Retina (tissue), 1 donor: ENCODE measurements around the gene TSPEAR.
"Not testable (repeated sequence)": the region's sequence is repeated elsewhere in the genome, so short reads cannot be mapped to it uniquely, and the experiment has no call there.

Experiments used
- DNase-seq: peaks from one replicate; pipeline ENCODE4 v3.0.0-alpha.2; 2016

The TSPEAR gene

DNA sequence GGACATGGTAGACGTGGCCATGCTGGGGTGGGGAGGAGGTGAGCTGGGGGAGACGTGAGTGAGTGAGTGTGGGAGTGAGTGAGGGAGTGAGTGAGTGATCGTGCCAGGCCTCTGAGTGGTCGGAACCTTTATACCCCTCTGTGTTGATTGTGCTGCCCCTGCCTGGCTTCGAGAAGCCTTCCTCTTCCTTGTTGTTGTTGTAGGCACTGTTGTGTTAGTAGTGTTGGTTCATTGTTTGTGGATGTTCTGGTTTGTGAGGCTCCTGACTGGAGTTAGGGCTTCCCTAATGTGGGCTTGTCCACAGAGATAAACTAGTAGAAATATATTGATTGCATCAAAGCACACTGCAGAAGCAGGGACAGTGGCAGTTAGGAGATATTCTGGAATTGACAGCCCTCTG, 152.7 kb downstream of the TSPEAR start, which contains the start of gene KRTAP10-3:
Gene KRTAP10-3 (minus strand): TSS at position 101 of the 400 bp plus-strand sequence. CDS start 80 bp downstream, at position 21.
- no peak for DNase-seq

DNA sequence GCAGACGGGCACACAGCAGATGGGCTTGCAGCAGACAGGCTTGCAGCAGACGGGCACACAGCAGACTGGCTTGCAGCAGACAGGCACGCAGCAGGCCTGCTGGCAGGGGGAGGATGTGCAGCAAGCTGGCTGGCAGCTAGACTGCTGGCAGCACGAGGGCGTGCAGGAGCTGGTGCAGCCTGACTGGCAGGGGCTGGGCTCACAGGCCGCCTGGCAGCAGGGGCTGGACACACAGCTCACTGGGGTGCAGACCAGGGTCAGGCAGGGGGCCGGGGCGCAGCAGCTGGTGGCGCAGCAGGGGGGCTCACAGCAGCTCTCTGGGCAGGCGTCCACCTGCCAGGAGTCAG, 153.1 kb downstream of the TSPEAR start:
- not testable (repeated sequence) for DNase-seq

DNA sequence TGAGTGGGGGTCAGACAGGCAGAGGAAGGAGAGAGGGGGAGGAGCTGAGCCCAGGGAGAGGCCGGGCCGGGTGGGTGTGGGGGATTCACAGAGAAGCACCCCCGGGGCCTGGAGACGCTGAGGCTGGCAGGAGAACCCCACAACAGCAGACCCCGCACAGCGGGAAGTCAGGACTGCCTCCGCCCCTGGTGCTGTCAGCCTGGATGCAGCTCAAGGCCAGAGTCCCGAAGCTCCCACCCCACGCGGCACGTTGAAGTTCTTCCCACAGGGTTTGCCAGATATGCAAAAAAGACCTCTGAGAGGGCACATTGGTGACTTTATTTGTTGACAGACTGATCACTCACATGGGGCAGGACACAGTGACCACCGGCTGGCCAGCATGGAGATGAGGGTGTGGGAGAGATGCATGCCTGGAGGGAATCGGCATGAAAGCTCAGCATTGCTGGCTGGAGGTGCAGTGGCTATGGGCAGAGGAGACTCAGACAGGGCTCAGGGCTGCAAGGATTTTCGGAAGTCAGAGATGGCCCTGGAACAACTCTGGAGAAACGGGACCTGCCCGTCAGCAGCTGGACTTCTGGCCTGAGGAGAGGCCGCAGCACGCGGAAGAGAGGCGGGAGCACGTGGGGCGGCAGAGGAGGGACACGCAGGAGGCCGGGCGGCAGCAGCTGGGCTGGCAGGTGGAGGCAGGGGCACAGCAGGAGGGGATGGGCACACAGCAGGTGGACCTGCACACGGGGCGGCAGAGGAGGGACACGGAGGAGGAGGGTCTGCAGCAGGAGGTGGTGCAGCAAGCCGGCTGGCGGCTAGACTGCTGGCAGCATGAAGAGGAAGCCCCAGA, 153.7 kb downstream of the TSPEAR start:
- peak; percentile 47 for DNase-seq

DNA sequence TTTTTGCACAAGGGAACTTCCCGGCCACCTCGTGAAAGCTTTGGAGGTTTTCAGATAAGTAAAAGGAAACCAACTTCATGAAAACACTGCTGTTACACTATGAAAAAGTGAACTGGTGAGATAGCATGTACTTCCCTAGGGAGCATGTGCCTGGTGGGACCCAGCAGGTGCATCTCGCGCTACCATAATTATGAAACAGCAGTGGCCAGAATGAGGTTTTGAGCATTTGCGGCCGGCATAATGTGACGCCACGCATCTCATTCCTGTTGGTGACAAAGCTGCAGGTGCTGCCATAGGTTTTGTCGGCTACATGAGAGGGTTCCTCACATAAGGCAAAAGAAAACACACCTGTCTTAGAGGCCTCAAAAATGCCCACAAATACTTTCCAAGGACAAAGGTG, 154.5 kb downstream of the TSPEAR start:
- no peak for DNase-seq

DNA sequence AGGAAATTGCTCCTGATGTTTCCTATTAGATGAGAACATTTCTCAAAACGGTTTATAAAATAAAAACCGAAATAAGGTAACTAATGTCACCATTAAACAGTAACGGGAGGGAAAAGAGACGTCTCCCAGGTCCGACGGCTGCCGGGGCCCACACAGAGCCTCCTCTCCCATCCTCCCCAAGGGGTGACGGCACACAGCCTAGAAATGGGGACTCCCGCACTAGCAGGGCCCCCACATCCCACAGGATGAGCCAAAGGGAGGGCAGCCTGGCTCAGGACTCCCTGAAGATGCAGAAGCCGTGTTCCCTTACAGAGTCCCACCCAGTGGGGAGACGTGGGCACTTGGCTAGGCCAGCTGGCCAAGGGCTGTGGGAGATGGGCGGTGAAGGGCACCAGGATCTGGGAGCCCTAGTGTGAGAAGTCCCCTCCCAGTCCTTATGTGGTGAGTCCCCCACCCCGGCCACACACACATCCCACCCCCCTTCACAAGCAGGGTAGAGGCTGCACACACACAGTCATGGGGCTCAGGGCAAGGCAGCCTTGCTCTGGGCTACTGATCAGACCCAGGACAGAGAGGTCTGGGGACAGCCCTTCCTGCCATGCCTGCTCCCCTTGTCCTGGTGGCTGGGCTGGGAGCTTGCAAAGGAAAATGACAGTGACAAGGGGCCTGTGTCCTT, 156.0 kb downstream of the TSPEAR start:
- no peak for DNase-seq

DNA sequence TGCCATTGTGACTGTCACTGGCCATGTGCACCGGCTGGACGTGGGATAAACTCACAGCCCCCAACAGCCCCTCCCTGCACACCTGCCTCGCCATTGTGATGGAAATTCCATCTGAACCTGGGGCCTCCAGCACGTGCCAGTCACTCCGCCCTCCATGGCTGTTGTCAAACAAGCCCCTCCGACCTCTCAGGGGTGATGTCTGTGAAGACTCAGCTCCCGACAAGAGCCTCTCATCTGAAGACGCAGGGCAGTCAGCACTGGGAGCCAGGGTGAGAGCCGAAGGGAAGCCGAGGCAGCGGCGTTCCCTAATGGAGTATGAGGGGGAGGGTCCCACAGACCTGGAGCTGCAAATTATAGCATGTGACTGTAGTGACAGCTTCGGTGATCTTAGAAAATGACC, 158.7 kb downstream of the TSPEAR start:
- no peak for DNase-seq

DNA sequence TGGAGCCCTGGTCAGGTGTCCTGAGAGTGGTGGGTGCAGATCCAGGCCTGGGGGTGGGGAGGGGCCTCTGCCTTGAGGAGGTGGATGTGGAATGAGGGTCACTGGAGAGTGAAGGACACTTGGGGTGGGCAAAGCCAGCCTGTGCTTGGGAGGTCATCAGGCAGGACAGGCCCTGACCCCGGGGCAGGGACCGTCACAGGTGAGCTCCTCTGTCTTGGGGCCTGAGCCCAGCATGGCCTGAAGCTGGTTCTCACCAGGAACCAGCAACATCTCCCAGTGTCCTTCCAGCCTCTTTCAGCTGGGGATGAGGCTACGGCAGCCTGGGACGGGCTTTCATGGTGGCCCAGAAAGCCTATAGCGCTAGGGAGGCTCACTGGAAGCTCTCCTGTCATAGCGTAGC, 159.2 kb downstream of the TSPEAR start:
- DNase-seq: no peak

DNA sequence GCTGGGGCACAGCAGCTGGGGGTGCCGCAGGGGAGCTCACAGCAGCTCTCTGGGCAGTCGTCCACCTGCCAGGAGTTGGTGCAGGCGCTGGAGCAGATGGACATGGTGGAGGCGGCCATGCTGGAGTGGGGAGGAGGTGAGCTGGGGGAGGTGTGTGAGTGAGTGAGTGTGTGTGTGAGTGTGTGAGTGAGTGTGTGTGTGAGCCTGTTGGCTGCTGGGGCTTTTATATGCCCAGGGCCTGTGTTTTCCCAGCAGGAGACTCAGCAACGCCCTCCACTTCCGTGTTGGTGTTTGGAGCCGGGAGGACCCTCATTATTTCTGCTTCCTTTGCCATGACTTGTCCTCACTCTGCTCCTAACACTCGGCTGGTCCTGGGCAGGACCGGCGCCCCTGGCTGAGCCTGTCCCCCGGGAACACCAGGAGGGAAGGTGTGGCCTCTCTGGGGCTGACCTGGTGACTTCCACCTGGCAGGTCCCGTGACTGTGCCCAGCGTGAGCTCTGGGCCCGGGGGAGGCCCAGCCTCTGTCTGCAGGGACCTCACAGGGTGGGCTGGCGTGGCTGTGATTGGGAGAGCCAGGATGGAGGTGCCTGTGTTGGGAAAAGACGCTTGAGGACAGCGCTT, 159.9 kb downstream of the TSPEAR start, which contains the start of gene KRTAP10-2:
Gene KRTAP10-2 (minus strand): TSS at position 166 of the 622 bp plus-strand sequence. CDS start 47 bp downstream, at position 119.
- DNase-seq: no peak

DNA sequence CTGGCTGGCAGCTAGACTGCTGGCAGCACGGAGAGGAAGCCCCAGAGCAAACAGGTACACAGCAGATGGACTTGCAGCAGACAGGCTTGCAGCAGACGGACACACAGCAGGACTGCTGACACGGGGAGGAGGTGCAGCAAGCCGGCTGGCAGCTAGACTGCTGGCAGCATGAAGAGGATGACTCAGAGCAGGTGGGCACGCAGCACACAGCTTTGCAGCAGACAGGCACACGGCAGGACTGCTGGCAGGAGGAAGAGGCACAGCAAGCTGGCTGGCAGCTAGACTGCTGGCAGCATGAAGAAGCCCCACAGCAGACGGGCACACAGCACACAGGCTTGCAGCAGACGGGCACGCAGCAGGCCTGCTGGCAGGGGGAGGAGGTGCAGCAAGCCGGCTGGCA, 160.6 kb downstream of the TSPEAR start:
- DNase-seq: no peak

DNA sequence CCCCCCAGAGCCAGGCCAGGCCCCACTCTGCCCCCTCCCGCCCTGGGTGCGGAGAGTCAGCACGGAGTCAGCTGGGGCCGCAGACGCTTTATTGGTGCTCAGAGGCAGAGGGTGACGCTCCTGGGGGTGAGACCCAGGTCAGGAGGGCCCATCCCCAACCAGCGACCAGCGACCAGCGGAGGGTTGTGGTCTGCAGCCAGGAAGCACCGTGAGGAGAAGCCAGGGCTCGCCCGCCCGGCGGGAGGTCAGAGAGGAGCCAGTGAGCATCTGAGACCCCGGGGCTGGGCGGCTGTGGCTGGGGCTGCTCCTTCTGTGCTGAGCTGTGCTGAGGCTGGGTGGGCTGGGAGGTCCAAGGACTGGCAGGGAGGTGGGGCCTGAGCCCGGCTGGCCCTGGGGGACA, 161.1 kb downstream of the TSPEAR start:
- not testable (repeated sequence) for DNase-seq

DNA sequence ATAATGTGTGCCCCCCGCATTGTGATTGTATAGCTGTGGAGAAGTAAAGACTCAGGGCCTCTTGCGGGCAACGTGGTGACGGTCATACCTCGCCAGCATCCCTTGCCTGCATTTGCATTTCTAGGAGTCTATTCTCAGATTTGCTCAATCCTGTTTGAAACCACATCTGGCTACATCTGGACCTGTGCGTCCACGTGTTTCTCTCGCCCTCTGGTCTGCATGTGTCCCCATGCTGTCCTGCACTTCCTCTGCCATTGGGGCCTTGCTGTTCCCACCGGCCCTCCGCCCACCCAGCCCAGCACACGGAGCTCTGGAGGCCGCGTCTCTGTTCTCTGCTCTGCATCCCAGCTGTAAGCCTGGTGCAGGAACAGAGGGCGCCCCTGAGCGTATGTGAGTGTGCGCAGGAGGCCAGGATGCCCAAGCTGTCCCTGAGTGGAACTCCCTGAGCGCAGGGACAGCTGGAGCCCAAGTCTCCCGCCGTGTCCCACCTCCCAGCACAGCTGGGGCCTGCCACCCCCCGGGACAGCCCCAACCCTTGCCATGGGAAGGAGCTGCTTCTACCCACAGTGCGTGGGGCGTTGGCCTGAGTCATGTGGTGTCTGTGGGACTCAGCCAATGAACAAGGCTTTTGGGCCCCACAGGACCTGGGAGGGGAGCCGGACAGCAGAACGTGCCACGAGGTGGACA, 161.7 kb downstream of the TSPEAR start:
- no peak for DNase-seq

DNA sequence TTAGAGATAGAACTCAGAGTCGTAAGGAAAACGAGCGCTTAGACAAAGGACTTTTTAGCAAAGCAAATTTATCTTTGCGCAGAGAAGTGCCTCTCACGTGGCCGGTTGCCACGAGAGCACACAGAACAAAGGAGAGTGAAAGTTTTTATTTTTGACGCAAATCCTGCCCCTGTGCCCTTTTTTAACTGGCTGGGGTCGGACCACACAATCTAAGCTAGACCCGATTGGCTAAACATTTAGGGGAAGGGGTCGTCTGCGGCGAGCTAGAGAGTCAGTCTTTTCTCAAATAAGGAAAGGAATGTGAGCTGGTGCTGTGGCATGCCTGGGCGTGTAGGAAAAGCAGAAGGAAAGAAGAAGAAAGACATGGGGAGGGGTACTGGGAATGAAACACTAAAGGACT, 162.4 kb downstream of the TSPEAR start:
- no peak for DNase-seq

DNA sequence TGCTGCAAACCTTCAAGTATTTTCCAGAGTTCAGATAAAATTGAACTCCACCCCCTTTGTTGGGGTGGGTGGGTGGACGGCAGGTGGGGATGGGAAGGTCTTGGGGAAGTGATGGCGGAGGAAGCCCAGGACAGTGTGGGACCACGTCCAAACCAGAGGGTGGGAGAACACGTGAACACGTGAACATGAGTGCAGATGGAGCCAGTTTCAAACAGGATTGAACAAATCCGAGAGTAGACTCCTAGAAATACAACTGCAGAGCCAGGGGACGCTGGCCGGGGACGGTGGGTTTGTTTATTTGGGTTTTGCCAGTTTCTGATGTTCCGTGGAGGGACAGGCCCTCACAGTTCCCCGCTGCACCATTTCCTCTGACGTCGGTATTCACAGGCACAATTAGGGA, 163.0 kb downstream of the TSPEAR start:
- DNase-seq: no peak

DNA sequence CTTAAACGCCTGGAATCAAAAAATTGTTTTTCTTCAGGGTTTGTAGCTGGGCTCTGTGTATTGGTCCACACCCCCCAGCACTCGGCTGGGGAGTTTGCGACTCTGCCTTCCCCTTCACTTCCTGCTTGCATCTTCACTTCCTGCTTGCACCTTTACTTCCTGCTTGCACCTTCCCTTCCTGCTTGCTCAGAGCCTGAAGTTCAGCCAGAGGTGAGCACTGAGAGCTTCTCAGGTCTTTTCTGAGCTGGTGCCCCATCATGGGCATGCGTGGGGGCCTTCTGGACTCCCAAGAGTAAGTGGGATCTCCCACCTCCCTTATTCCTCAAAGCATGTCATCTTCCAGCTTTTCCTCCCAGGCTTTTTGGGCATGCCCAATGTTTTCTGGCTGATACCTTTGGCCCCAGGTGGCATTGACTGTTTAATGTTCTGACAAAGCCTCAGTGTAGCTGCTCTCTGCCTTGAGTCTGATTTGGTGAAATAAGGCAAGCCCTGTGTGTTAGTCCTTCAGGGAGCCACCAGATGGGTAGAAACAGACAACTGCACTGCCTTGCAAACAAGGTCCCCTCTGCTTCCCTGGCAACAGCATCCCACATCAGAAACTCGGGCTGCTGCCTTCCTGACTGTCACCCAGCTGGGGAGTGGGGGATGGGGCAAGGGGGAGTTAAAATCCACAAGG, 163.6 kb downstream of the TSPEAR start:
- no peak for DNase-seq

DNA sequence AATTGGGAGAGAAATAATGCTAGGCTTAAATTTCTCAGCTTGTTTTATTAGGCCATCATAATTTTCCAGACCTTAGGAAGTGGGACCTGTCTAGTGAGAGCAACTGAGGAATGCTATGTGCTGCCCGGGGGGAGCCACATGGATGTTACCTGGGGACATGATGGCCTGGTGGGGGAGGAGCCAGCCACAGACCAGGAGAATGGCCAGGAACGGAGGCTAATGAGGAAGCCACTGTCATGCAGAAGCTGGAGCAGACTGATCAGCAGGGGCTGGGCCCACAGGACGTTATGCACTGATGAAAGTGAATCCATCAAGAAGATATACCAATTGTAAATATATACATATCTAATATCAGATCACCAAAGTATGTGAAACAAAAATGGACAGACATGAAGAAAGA, 166.8 kb downstream of the TSPEAR start:
- no peak for DNase-seq

DNA sequence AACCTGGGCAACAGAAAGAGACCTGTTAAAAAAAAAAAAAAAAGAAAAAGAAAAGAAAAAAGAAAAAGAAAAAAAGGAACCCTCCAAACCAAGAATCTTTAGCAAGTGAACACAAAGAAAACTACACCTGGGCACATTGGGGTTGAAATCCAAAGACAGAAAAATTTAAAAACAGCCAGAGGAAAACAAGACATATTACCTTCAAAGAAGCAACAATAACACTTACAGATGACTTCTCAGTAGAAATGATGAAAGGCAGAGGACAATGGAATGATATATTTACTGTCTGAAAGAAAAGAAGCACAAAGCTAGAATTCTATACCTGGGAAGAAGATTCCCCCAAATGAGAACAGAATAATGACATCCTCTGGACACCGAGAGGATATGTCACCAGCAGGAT, 168.7 kb downstream of the TSPEAR start:
- no peak for DNase-seq

DNA sequence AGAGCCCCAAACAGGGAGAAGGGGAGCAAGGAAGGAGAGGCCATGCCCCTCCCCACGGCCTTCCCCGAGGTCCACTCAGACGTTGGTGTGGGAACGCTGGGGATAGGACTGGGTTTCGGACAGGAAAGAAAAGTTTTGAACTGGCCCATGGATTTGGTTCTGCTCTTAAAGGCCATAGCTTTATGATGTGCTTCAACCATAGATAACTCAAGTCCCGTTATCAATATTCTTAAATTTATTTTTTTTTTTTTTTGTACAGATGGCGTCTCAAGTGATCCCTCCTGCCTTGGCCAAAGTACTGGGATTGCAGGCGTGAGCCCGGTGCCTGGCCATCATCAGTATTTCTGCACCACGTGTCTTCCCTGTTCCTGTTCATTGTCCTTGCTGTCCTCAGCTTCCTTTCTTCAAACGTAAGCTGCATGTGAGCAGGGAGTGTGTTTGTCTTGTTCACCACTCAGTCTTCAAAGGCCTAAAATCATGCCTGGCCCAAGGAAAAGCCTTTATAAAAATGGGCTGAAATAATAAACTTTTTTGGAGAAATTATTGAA, 170.6 kb downstream of the TSPEAR start:
- no peak for DNase-seq

DNA sequence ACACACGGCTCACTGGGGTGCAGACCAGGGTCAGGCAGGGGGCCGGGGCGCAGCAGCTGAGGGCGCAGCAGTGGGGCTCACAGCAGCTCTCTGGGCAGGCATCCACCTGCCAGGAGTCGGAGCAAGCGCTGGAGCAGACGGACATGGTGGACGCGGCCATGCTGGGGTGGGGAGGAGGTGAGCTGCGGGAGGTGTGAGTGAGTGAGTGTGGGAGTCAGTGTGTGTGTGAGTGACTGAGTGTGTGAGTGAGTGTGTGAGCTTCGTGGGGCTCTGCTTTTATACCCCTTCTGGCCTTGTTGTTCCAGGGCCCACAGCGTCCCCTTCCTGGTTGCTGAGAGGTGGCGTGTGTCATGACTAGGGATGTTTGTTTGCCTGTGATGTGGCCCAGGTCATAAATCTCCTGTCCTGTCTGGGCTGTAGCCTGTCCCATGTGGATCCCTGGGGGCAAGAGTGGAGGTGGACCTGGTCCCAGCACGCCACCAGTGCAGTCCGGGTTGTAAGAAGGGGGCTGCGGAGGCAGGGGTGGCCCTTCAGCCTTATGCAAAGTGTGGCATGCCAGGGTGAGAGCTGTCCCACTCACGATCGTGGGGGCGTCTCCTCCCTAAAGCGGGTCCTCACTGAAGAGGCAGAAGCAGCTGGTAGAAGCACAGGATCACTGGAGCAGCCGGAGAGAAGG, 171.2 kb downstream of the TSPEAR start, which contains the start of gene KRTAP10-1:
Gene KRTAP10-1 (minus strand): TSS at position 205 of the 676 bp plus-strand sequence. CDS start 45 bp downstream, at position 160.
- no peak for DNase-seq

DNA sequence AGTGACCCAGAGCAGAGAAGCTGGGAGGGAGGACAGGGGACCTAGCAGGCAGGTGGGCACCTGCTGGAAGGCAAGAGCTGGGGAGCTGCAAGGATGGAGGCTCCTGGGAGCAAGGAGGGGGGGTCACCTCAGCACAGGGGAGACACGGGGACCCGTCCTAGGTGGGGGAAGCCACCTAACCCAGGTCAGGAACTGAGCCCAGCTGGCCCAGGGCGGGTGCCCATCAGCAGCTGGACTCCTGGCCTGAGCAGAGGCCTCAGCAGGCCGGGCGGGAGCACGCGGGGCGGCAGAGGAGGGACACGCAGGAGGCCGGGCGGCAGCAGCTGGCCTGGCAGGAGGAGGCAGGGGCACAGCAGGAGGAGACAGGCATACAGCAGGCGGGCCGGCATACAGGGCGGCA, 172.3 kb downstream of the TSPEAR start:
- no peak for DNase-seq

DNA sequence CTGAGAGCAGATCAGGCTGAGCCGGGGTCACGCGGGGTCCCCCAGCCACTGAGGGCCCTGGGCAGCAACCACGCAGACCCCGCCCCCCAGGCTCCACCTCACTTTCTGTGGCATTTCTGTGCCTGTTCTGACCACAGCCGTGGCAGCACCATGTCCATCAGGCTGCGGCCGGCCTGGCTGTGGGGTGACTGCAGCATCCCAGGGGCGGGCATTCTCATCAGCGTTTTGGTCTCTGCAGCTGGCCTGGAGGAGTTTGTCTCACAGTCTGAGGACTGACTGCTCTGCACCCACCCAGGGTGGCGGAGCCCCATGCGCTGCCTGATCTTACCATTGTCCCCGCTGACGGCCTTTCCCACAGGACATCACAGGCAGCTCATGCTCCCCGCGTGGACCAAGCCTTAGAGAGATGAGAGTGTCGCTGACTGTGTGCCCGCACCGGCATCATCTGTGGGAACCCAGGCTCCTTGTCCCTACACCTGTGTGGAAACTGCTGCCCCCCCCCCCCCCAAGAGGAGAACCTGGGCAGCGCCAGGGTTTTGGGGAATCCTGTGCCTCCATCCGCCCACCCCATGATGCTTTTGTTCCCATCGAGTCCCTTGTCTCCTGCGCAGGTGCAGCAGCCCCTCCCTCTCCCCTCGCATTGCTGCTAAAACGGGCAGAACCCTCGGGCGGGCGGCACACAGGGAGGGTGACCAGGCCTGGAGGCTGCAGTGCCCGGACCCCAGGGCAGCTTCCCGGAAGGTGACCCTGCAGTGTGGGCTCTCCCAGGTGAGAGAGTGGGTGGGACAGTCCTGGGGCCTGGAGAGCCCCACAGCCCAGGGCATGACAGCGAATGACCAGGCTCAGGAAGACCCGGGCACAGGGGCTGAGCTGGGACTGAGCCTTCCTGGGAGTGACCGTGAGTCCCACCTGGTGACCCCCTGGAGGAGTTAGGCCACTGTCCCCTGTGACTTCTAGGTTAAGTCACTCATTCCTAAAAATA, 173.2 kb downstream of the TSPEAR start:
- no peak for DNase-seq
